ENCODE data around the gene AGBL1.

DNA sequence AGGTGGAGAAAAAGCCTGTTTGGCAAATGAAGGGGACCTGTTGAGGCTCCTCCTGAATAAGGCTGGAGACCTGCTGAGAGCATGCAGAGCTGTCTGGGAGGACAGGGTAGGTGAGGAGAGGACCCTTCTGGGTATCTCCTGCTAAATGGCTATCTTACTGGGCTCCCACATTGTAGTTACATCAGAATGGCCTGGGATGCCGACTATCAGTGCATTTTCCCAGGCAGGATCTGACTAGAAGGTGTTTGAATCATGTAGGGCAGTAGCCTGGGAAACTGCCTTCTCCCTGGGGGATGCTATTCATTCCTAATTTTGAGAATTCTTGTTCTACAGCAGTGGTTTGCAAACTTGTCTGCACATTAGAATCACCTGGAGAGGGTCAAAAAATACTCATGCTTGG is 631 bp downstream of the AGBL1 start:
- TF ChIP-seq, protein P1, sequence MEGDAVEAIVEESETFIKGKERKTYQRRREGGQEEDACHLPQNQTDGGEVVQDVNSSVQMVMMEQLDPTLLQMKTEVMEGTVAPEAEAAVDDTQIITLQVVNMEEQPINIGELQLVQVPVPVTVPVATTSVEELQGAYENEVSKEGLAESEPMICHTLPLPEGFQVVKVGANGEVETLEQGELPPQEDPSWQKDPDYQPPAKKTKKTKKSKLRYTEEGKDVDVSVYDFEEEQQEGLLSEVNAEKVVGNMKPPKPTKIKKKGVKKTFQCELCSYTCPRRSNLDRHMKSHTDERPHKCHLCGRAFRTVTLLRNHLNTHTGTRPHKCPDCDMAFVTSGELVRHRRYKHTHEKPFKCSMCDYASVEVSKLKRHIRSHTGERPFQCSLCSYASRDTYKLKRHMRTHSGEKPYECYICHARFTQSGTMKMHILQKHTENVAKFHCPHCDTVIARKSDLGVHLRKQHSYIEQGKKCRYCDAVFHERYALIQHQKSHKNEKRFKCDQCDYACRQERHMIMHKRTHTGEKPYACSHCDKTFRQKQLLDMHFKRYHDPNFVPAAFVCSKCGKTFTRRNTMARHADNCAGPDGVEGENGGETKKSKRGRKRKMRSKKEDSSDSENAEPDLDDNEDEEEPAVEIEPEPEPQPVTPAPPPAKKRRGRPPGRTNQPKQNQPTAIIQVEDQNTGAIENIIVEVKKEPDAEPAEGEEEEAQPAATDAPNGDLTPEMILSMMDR (IDR thresholded peaks at IDR 0.05): no peak
- TF ChIP-seq EZH2 (IDR thresholded peaks at IDR 0.05; ENCODE audit: borderline replicate concordance, insufficient read depth, low read depth, low read length, poor library complexity, severe bottlenecking): no peak

Measured in B cell (primary cell).